IPS DF 6.9 (cell line): Measurements from ENCODE around the gene RAPGEF4.

Experiments
- DNase-seq: peaks from one replicate; pipeline ENCODE4 v3.0.0-alpha.2; 2013; ENCODE audit warnings: low read depth, low spot score
- H3K27ac ChIP-seq: one replicate; pipeline ENCODE4 v1.5.1; 2013; ENCODE audit warnings: low read length, control low read depth
- H3K27me3 ChIP-seq: 2 replicates; pipeline ENCODE4 v1.6.1; 2013; ENCODE audit warnings: mild to moderate bottlenecking, low read length; ENCODE audit not compliant: control insufficient read depth, insufficient read depth
- H3K36me3 ChIP-seq: 2 replicates; pipeline ENCODE4 v1.6.1; 2013; ENCODE audit warnings: low read length; ENCODE audit not compliant: control insufficient read depth, insufficient read depth
- H3K4me1 ChIP-seq: 2 replicates; pipeline ENCODE4 v1.6.1; 2013; ENCODE audit warnings: low read length; ENCODE audit not compliant: control insufficient read depth, insufficient read depth
- H3K4me3 ChIP-seq: 2 replicates; pipeline ENCODE4 v1.5.1; 2013; ENCODE audit warnings: mild to moderate bottlenecking, low read length
- H3K9me3 ChIP-seq: 2 replicates; pipeline ENCODE4 v1.6.1; 2013; ENCODE audit warnings: low read length, inconsistent platforms; ENCODE audit not compliant: control insufficient read depth, insufficient read depth
- WGBS: extraction: QIAGEN DNeasy Blood & Tissue Kit; methylation state at CpG from one replicate; pipeline ENCODE4 v1.1.7; 2013; ENCODE audit warnings: mixed read lengths, missing lambda C conversion rate; ENCODE audit not compliant: insufficient read length, insufficient coverage; 5-methylcytosine and 5-hydroxymethylcytosine counted together

RAPGEF4 gene

DNA sequence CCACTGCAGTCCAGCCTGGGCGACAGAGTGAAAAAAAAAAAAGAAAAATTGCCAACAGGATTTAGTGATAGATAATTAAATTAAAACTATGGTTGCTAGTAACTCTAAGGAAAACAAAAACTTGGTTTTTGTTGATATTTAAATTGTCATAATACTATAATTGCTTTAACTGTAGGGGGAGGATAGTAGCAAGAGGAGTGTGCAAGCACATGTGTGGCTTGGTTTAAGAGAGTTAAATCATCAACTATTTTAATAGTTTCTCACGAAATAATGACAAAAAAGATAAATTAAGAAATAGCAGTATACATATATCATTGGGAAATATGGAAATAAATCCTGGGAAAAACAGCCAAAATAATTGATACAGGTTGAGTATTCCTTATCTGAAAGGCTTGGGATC, 27.4 kb upstream of the RAPGEF4 start:
- no peaks in the 10 kb centered on the region for H3K36me3 ChIP-seq
- WGBS, result no CpG with 5 or more reads among the region's 2 CpGs
- H3K27me3 ChIP-seq, result no peaks in the 10 kb centered on the region
- no peak for DNase-seq
- peaks cover 2% of the 10 kb centered on the region; the same call in 1 of the 2 replicates for H3K4me1 ChIP-seq
- no peaks in the 10 kb centered on the region for H3K9me3 ChIP-seq
- no peak overlapping the region for H3K27ac ChIP-seq
- H3K4me3 ChIP-seq, result no peak overlapping the region

DNA sequence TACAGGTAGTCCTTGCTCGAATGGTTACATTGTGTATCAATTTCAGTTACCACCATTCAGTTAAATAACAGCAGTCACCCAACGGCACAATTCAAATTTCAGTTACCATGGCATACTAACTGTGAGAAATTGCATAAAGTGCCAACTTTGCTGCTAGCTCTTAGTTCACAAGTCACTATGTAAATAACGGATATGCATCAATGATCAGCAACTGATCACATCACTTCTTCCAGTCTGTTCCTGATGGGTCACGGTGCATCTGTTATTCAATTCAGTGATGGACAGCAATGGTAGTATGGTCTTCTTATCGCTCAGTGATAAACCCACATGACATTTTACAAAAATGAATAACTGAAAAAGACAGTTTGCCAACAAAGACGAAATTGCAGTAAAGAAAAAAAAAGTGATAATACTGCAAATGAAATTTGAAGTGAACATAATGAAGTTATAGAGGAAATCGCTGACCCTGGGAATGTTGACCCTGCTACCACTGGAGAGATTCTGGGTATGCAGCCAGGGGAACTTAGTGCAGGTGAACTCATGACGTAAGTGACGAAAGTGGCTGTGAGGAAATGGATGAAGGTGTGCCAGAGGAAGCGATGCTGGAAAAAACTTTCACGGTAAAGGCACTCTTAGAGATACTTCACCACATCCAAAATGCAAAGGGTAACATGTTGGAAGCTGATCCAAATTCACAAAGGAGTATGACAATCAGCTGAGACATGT, 25.9 kb upstream of the RAPGEF4 start:
- no peaks in the 10 kb centered on the region for H3K27me3 ChIP-seq
- WGBS, result no CpG with 5 or more reads among the region's 11 CpGs

DNA sequence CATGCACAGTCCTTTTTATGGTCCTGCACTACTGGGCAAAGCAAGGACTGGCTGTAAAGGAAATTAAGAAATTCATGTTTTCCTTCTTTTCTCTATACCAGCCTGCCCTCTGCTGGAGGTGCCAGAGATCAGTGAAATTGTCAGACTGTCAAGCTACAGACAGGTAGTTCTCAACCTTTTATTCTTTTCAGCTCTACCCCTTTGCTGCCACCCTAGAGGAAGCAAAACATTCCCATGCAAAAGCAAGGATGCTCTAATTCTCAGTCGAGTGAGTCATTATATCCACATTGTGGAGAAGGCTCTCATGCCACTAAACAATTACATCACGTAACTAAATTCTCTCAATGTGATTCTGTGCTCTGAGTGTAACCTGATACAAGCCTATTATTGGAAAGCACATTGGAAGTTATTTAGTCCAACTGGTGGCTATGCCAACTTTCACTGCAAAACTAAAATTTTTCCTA, 25.0 kb upstream of the RAPGEF4 start:
- H3K4me3 ChIP-seq, result no peak overlapping the region
- H3K27ac ChIP-seq, result no peak overlapping the region
- no peaks in the 10 kb centered on the region for H3K9me3 ChIP-seq
- no peaks in the 10 kb centered on the region for H3K27me3 ChIP-seq
- no peaks in the 10 kb centered on the region for H3K4me1 ChIP-seq
- no peak for DNase-seq
- no peaks in the 10 kb centered on the region for H3K36me3 ChIP-seq
- no CpG with 5 or more reads among the region's 2 CpGs for WGBS

More for the DNA sequence above, 25.9 kb upstream of the RAPGEF4 start:
- no peak for DNase-seq
- H3K4me1 ChIP-seq, result no peaks in the 10 kb centered on the region
- H3K4me3 ChIP-seq, result no peak overlapping the region
- no peaks in the 10 kb centered on the region for H3K36me3 ChIP-seq
- no peaks in the 10 kb centered on the region for H3K9me3 ChIP-seq
- no peak overlapping the region for H3K27ac ChIP-seq

DNA sequence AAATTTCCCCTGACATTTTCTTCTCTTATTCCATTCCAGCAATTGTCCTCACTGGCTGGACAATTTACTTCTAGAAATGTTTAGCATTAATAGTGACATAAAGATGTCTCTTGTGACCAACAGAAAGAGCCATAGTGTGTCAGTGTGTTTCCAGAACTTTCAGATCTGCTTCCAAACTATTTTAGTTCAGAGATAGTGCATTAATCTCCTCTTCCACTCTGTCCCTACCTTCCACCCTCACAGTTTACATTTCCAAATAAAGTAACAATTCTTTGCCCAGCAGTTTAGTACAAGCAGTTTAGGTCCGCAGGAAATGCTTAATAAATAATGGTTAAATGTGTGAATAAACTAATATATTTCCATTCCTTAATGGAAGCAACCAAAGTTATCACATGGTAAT, 24.5 kb upstream of the RAPGEF4 start:
- H3K27ac ChIP-seq, result no peak overlapping the region

DNA sequence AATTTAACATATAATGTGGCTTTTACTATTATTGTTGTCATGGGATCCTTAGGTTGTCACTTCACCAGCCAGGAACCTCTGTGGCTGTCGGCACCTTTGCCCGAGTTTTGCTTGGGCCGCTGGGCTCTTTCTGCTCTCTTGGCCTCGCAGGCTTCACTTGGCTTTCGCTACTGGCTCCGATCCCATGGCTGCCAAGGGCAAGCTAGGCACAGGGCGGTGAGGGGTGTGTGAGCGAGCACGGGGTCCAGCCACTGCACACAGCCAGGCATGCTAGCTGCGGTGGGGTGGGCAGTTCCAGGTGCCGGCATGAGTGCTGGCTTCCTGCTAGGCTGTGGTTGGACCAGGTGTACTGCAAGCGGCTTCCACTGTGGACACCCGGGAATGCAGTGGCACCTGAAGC, 23.4 kb upstream of the RAPGEF4 start:
- DNase-seq, result no peak
- no peak overlapping the region for H3K27ac ChIP-seq
- no peaks in the 10 kb centered on the region for H3K9me3 ChIP-seq
- no peaks in the 10 kb centered on the region for H3K27me3 ChIP-seq
- no peaks in the 10 kb centered on the region for H3K36me3 ChIP-seq
- WGBS, result no CpG with 5 or more reads among the region's 13 CpGs
- no peaks in the 10 kb centered on the region for H3K4me1 ChIP-seq
- no peak overlapping the region for H3K4me3 ChIP-seq

More for the DNA sequence above, 24.5 kb upstream of the RAPGEF4 start:
- no peak for DNase-seq
- Histone ChIP-seq H3K4me1 (no peaks in the 10 kb centered on the region), H3K9me3 (no peaks in the 10 kb centered on the region), H3K4me3 (no peak overlapping the region), H3K27me3 (no peaks in the 10 kb centered on the region), H3K36me3 (no peaks in the 10 kb centered on the region)
- no CpG with 5 or more reads among the region's 1 CpG for WGBS

DNA sequence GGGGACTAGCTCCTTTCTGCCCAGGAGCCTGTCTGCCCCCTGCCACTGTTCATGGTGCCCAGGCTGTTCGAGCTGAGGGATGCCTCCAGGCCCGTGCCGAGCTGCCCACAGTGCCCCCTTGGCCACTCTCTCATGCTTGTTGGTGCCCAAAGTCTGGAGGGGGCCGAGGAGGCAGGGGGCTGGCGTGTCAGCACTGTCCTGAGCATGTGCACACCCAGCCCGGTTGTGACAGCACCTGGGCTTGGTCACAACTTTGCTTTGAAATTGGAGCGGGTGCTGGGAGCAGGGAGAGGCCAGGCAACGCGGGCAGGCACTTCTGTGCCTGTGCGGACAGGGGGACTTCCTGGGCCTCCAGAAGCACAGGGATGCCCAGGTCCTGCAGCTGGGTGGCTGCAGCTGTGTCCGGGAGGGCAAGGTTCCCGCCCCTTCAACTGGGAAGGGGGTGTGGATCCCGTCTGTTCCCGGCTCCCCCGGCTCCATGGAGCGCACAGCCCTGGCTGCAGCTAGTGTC, 22.2 kb upstream of the RAPGEF4 start:
- Histone ChIP-seq H3K36me3 (no peaks in the 10 kb centered on the region), H3K4me3 (no peak overlapping the region), H3K27ac (no peak overlapping the region), H3K4me1 (no peaks in the 10 kb centered on the region), H3K27me3 (no peaks in the 10 kb centered on the region), H3K9me3 (no peaks in the 10 kb centered on the region)
- WGBS, result no CpG with 5 or more reads among the region's 16 CpGs
- no peak for DNase-seq

DNA sequence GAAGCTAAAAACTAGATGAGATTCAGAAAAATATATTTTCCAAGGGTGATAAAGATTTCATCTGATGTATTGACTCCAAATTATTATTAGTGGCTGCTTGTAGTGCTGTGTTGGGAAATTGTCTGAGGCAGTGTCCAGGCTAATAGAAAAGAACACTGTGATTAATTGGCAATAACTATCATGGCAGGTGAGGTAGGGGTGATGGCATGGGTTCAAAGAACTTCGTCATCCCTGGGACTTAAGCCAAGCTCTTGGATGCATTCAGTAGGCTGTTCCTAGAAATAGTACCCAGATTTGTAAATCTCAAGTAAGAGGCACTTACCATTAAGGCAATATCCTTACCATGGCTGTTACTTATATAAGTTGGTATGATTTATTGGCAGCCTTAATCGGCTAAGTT, 13.2 kb upstream of the RAPGEF4 start:
- Histone ChIP-seq H3K4me1 (no peaks in the 10 kb centered on the region), H3K4me3 (no peak overlapping the region), H3K9me3 (no peaks in the 10 kb centered on the region), H3K27me3 (no peaks in the 10 kb centered on the region), H3K27ac (no peak overlapping the region), H3K36me3 (no peaks in the 10 kb centered on the region)
- no peak for DNase-seq
- no CpG with 5 or more reads among the region's 2 CpGs for WGBS

DNA sequence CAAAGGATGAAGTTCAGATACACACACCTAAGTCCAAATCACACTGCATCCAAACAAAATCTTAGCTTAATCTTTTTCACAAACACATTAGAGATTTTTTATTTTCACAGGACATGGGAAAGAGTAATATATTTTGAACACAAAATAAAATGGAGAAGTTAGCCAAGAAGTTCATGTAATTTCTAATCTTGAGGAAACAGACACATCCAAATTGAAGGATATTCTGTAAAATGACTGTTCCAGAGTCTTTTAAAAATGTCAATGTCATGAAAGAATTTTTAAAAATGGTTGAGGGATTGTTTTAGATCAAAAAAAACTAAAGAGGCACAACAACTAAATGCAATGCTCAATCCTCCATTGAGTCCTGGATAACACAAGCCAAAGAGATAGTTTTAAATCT, 12.4 kb upstream of the RAPGEF4 start:
- Histone ChIP-seq H3K9me3 (no peaks in the 10 kb centered on the region), H3K27me3 (no peaks in the 10 kb centered on the region)

DNA sequence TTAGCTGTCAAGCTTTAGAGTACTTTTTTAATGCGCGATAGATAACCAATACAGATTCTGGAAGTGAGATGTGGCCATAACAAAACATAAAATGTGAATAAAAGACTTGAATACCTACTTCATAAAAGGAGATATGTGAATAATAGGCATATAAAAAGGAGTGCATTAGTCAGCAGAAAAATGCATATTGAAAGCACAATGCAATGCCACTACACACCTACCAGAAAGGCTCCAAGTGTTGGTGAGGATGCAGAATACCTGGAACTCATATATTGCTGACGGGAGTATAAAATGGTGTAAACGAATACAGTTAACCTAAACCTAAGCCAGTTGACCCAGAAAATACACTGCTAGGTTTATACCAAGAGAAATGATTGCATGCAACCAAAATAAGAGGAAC, 10.9 kb upstream of the RAPGEF4 start:
- Histone ChIP-seq H3K4me1 (no peaks in the 10 kb centered on the region), H3K9me3 (no peaks in the 10 kb centered on the region), H3K4me3 (no peak overlapping the region), H3K27me3 (no peaks in the 10 kb centered on the region), H3K36me3 (no peaks in the 10 kb centered on the region), H3K27ac (no peak overlapping the region)
- DNase-seq, result no peak
- no CpG with 5 or more reads among the region's 4 CpGs for WGBS

More for the DNA sequence above, 12.4 kb upstream of the RAPGEF4 start:
- Histone ChIP-seq H3K27ac (no peak overlapping the region), H3K36me3 (no peaks in the 10 kb centered on the region), H3K4me1 (no peaks in the 10 kb centered on the region), H3K4me3 (no peak overlapping the region)
- no peak for DNase-seq

DNA sequence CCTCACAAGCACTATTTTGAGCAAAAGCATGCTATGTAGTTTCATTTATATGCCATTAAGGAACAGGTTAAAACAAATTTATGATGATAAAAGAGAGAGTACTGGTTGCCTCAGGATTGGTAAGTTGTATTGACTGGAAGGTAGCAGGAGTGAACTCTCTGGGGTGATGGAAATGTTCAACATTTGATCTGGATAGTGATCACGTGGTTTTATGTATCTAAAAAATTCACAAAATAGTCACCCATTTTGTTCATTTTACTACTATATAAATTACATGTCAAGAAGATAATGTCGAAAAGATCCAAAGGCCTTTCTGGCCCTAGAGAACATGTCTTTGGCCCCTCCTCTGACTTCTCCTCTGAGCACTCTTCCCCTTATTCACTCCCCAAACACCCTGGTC, 10.4 kb upstream of the RAPGEF4 start:
- Histone ChIP-seq H3K27me3 (no peaks in the 10 kb centered on the region), H3K4me3 (no peak overlapping the region), H3K36me3 (no peaks in the 10 kb centered on the region), H3K9me3 (no peaks in the 10 kb centered on the region), H3K4me1 (no peaks in the 10 kb centered on the region), H3K27ac (no peak overlapping the region)
- no peak for DNase-seq
- no CpG with 5 or more reads among the region's 2 CpGs for WGBS

DNA sequence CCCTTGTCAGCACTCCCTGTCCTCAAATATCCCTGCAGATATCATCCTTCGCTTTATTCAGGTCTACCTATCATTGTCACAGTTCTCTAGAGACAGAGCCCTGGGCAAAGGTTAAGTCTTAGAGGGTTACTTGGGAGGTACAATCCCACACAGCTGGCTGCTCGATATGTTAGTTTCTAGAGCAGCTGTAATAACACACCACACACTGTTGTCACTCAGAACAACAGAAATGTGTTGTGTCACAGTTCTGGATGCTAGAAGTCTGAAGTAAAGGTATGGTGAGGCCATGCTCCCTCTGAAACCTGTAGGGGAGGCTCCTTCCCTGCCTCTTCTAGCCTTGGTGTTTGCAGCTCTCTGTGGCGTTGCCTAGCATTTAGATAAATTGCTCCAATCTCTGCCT, 9.9 kb upstream of the RAPGEF4 start:
- Histone ChIP-seq H3K36me3 (no peaks in the 10 kb centered on the region), H3K27me3 (no peaks in the 10 kb centered on the region), H3K9me3 (no peaks in the 10 kb centered on the region), H3K27ac (no peak overlapping the region), H3K4me3 (no peak overlapping the region), H3K4me1 (no peaks in the 10 kb centered on the region)
- no peak for DNase-seq
- no CpG with 5 or more reads among the region's 3 CpGs for WGBS
